ENCODE data around the gene SEL1L3.

The SEL1L3 gene

GRCh38 chr4:25857403-25857802 is 5.4 kb downstream of the SEL1L3 start:
- DNase-seq (ENCODE audit: insufficient read length, low spot score), result no peak
- FAIRE-seq, result no peak

- no peak for FAIRE-seq
- no peak for DNase-seq (ENCODE audit: insufficient read length, low spot score)
Observed at GRCh38 chr4:25856756-25857155, 6.0 kb downstream of the SEL1L3 start.

- no peak for FAIRE-seq
- DNase-seq (ENCODE audit: insufficient read length, low spot score), result no peak
Observed at GRCh38 chr4:25852103-25852502, 10.7 kb downstream of the SEL1L3 start.

- DNase-seq (ENCODE audit: insufficient read length, low spot score) (no peak), FAIRE-seq (no peak)
Observed at GRCh38 chr4:25847329-25847728, 15.5 kb downstream of the SEL1L3 start.

- FAIRE-seq, result no peak
- DNase-seq (ENCODE audit: insufficient read length, low spot score), result no peak
Observed at GRCh38 chr4:25845841-25846653, 16.7 kb downstream of the SEL1L3 start.

- DNase-seq (ENCODE audit: insufficient read length, low spot score), result no peak
- no peak for FAIRE-seq
Observed at GRCh38 chr4:25844961-25845712, 17.7 kb downstream of the SEL1L3 start.

GRCh38 chr4:25843340-25844097 is 19.3 kb downstream of the SEL1L3 start:
- FAIRE-seq (no peak), DNase-seq (ENCODE audit: insufficient read length, low spot score) (no peak)

GRCh38 chr4:25842229-25842845 is 20.5 kb downstream of the SEL1L3 start:
- FAIRE-seq (no peak), DNase-seq (ENCODE audit: insufficient read length, low spot score) (no peak)

GRCh38 chr4:25839687-25840086 is 23.1 kb downstream of the SEL1L3 start:
- no peak for FAIRE-seq
- no peak for DNase-seq (ENCODE audit: insufficient read length, low spot score)

GRCh38 chr4:25839233-25839632 is 23.6 kb downstream of the SEL1L3 start:
- DNase-seq (ENCODE audit: insufficient read length, low spot score), result no peak
- no peak for FAIRE-seq

GRCh38 chr4:25838526-25838925 is 24.3 kb downstream of the SEL1L3 start:
- no peak for FAIRE-seq
- no peak for DNase-seq (ENCODE audit: insufficient read length, low spot score)

GRCh38 chr4:25837107-25837506 is 25.7 kb downstream of the SEL1L3 start:
- no peak for DNase-seq (ENCODE audit: insufficient read length, low spot score)

GRCh38 chr4:25835384-25835783 is 27.4 kb downstream of the SEL1L3 start:
- FAIRE-seq (no peak), DNase-seq (ENCODE audit: insufficient read length, low spot score) (no peak)

More at GRCh38 chr4:25837107-25837506, 25.7 kb downstream of the SEL1L3 start:
- FAIRE-seq, result no peak

- no peak for FAIRE-seq
- DNase-seq (ENCODE audit: insufficient read length, low spot score), result no peak
Observed at GRCh38 chr4:25834411-25835107, 28.2 kb downstream of the SEL1L3 start.

GRCh38 chr4:25830548-25830947 is 32.2 kb downstream of the SEL1L3 start:
- DNase-seq (ENCODE audit: insufficient read length, low spot score) (no peak), FAIRE-seq (no peak)

GRCh38 chr4:25827897-25828296 is 34.9 kb downstream of the SEL1L3 start:
- FAIRE-seq (no peak), DNase-seq (ENCODE audit: insufficient read length, low spot score) (no peak)

GRCh38 chr4:25827373-25827772 is 35.4 kb downstream of the SEL1L3 start:
- DNase-seq (ENCODE audit: insufficient read length, low spot score) (no peak), FAIRE-seq (no peak)

- DNase-seq (ENCODE audit: insufficient read length, low spot score), result no peak
- no peak for FAIRE-seq
Observed at GRCh38 chr4:25826074-25826752, 36.6 kb downstream of the SEL1L3 start.

- no peak for FAIRE-seq
- DNase-seq (ENCODE audit: insufficient read length, low spot score), result no peak
Observed at GRCh38 chr4:25823632-25824031, 39.2 kb downstream of the SEL1L3 start.

- FAIRE-seq, result no peak
Observed at GRCh38 chr4:25821899-25822298, 40.9 kb downstream of the SEL1L3 start.

More at GRCh38 chr4:25821899-25822298, 40.9 kb downstream of the SEL1L3 start:
- no peak for DNase-seq (ENCODE audit: insufficient read length, low spot score)

Measured in HTR-8/SVneo (cell line).